HFF-Myc (cell line): ENCODE measurements around the gene CD274.
"Not testable (repeated sequence)": the region's sequence is repeated elsewhere in the genome, so short reads cannot be mapped to it uniquely, and the experiment has no call there.

Source experiments
- DNase-seq: peaks from one replicate; pipeline ENCODE4 v3.0.0-alpha.2; 2011; ENCODE audit warnings: low read depth; ENCODE audit errors: extremely low read depth
- H3K4me3 ChIP-seq: replicated peaks from 2 replicates; pipeline ENCODE4 v1.5.1; 2011; ENCODE audit warnings: low read depth, mild to moderate bottlenecking, control low read depth, low read length
- TF ChIP-seq, protein P1 (sequence below): IDR thresholded peaks from 2 replicates; pipeline ENCODE4 v1.5.1; 2012; ENCODE audit warnings: mild to moderate bottlenecking, low read depth, low read length, control low read depth; ENCODE audit errors: missing control alignments

CD274 gene

DNA sequence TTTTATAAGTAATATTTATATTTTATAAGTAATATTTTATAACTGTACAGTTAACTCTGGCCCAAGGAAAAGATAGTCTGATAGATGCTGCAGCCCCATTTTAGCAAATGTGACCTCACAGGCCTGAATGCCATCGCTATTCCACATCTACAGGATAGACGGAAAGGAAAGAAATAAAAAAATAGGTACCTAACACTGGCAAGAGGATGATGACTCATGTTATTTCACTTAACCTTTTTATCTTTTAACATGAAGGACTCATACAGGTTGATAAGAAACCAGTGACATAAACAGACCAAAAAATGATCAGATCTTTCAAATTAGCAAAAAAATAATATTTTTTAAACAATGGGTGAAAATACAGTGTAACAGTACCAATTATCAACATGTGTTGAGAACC is 2.7 kb downstream of the CD274 start:
- no peak for DNase-seq
- H3K4me3 ChIP-seq, result no peak overlapping the region
- TF ChIP-seq, protein P1, sequence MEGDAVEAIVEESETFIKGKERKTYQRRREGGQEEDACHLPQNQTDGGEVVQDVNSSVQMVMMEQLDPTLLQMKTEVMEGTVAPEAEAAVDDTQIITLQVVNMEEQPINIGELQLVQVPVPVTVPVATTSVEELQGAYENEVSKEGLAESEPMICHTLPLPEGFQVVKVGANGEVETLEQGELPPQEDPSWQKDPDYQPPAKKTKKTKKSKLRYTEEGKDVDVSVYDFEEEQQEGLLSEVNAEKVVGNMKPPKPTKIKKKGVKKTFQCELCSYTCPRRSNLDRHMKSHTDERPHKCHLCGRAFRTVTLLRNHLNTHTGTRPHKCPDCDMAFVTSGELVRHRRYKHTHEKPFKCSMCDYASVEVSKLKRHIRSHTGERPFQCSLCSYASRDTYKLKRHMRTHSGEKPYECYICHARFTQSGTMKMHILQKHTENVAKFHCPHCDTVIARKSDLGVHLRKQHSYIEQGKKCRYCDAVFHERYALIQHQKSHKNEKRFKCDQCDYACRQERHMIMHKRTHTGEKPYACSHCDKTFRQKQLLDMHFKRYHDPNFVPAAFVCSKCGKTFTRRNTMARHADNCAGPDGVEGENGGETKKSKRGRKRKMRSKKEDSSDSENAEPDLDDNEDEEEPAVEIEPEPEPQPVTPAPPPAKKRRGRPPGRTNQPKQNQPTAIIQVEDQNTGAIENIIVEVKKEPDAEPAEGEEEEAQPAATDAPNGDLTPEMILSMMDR, result no peak

DNA sequence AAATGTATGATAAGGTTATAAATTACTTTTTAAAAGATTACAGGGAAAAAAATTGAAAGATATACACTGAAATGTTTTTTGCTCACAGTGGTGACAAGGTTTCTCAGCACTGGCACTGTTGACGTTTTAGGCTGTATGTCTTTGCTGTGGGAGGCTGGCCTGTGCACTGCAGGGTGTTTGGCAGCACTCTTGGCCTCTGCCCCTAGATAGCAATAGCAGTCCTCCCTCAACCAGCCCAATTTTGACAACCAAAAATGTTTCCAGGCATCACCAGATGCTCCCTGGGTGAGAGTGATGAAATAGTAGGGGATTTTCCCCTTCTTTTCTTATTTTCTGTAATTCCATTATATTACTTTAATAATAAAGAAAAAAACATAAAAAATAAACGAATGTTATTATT is 3.3 kb downstream of the CD274 start:
- DNase-seq, result no peak
- H3K4me3 ChIP-seq, result no peak overlapping the region
- TF ChIP-seq, protein P1, result no peak

DNA sequence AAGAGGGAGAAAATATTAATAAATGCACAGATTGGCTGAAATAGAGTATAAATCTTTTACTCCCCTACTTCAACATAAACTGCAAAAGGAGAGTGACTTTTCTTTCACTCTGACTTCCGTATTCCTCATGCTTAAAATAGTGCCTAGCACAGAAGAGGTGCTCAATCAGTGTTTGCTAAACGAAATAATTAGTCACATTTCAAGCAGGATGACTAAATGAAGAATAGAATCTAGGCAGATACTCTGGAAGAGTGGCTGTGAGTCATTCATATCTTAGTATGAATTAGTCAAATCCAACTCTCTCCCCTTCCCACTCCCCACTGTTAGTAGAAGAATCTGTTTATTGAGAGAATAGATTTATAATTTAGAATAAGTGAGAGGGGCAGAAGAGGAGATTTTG is 4.8 kb downstream of the CD274 start:
- H3K4me3 ChIP-seq, result no peak overlapping the region
- DNase-seq, result no peak
- TF ChIP-seq, protein P1, result no peak

DNA sequence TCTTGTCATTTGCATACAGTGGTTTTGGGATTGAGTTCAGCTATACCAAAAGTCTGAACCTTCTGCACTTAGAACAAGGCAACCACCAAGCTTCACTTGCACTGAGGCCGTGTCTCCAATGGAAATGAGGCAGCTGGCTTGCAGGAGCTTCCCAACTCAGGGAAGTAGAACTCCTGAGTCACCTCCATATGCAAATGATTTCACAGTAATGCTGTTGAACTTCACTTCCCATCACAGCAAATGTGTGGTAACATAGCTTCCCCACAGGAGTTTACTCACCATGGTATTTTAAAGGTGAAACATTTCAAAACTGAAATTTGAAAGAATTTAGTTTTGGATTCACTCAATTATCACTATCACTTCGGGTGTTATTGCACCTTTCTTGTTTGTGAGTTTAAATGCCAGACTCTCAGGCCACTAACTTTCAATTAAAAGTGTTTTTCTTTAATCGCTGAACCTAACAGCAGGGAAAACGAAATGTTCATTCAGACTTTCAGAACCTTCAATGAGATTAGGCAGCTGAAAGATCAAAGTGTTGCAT is 9.0 kb downstream of the CD274 start:
- no peak overlapping the region for H3K4me3 ChIP-seq
- TF ChIP-seq, protein P1, result no peak
- DNase-seq, result no peak

DNA sequence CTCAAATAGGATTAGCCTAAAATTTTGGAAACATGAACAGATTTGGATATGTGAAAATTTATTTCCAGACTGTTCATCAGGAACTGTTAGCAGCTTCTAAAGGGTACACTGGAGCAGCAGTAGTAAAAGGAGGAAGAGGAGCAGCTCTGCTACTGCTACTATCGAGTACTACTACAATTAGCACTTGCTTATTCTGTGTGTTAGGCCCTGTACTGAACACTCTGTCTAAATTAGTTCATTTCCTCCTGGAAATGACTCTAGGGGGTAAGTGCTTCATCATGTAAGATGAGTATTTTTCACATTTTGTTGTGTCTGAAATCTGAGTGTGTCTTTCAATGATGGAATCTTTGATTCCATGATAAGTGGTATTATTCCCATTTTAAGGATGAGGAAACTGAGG is 9.8 kb downstream of the CD274 start:
- DNase-seq, result no peak
- TF ChIP-seq, protein P1, result no peak
- no peak overlapping the region for H3K4me3 ChIP-seq

DNA sequence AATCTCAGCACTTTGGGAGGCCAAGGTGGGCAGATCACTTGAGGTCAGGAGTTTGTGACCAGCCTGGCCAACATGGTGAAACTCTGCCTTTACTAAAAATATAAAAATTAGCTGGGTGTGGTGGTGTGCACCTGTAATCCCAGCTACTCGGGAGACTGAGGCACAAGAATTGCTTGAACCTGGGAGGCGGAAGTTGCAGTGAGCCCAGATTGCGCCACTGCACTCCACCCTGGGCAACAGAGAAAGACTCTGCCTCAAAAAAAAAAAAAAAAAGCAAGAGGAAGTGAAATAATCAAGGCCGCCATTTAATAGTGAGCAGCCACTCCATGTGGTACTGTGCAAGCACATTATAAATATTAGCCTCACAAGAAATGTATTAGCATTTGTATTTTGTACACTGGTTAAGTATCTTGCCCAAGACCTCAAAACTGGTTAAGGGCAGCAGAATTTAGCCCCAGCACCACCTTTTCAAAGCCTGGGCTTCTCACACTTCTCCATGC is 14.5 kb downstream of the CD274 start:
- DNase-seq, H3K4me3 ChIP-seq: not testable (repeated sequence)

DNA sequence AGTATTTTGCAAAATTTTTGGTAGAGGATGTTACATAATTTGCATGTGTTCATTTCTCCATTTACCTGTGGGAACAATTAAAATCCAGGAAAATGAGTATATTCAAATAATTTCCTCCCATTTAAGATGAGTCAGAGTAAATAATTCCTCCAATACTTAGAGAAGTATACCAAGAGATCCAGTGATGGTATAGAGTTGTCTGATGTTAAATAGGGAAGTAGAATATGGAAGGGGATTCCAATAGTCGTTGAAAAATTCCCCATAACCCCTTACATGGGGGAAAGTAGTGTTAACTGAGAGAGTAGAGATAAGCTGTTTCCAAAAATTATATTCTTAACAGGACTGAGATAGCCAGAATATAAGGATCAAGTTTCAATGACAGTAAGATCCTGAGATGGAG is 15.7 kb downstream of the CD274 start:
- H3K4me3 ChIP-seq, result no peak overlapping the region
- TF ChIP-seq, protein P1, result no peak
- DNase-seq, result no peak
